HEK293 (cell line): ENCODE data around the gene CARD14.

Experiments used
- CTCF ChIA-PET: fragments of 350-600 bp; formaldehyde crosslinking; extraction: SDS; loops from one replicate; lab custom pipeline; 2021; ENCODE audit warnings: antibody characterized with exemption; lab: Yijun Ruan, JAX
- POLR2A ChIA-PET: fragments of 300-600 bp; formaldehyde crosslinking; extraction: SDS; loops from one replicate; lab custom pipeline; 2020; ENCODE audit warnings: antibody characterized with exemption, inconsistent platforms; lab: Yijun Ruan, JAX
- H3K27ac ChIP-seq: fragments of 200-500 bp; sonication (Bioruptor generic); 2 replicates; pipeline ENCODE4 v1.5.1; 2014; ENCODE audit warnings: low read depth, low read length, control low read depth, inconsistent platforms; ENCODE audit errors: extremely low read depth
- H3K36me3 ChIP-seq, 2 experiments: fragments of 200-500 bp in 1 of 2; sonication (Bioruptor generic) in 1 of 2; 1 replicate in 1 of 2; 2 replicates in 1 of 2; pipeline ENCODE4 v1.5.1; 2014 to 2017; ENCODE audit warnings: inconsistent platforms in 2 of 2, low read length in 2 of 2; ENCODE audit not compliant: control insufficient read depth in 2 of 2, insufficient read depth in 1 of 2
- H3K4me1 ChIP-seq: fragments of 200-500 bp; sonication (Bioruptor generic); 2 replicates; pipeline ENCODE4 v1.5.1; 2014; ENCODE audit warnings: mild to moderate bottlenecking, low read length, inconsistent platforms; ENCODE audit not compliant: control insufficient read depth, insufficient read depth
- H3K4me3 ChIP-seq: 2 replicates; pipeline ENCODE4 v1.5.1; 2011; ENCODE audit warnings: low read depth, mild to moderate bottlenecking, control low read depth, low read length, moderate library complexity
- H3K9me3 ChIP-seq: fragments of 200-500 bp; sonication (Bioruptor generic); 2 replicates; pipeline ENCODE4 v1.5.1; 2014; ENCODE audit warnings: low read depth, low read length, inconsistent platforms; ENCODE audit not compliant: control insufficient read depth, insufficient read depth
- EGR2 ChIP-seq: fragments of 450-650 bp; formaldehyde crosslinking; IDR thresholded peaks from 2 replicates; pipeline ENCODE4 v1.5.1; 2016; ENCODE audit warnings: low read depth, missing biosample characterization, missing genetic modification characterization
- KLF17 ChIP-seq: fragments of 450-650 bp; formaldehyde crosslinking; IDR thresholded peaks from 2 replicates; pipeline ENCODE4 v1.5.1; 2016; ENCODE audit warnings: missing biosample characterization, missing genetic modification characterization
- KLF7 ChIP-seq: fragments of 450-650 bp; formaldehyde crosslinking; IDR thresholded peaks from 2 replicates; pipeline ENCODE4 v1.5.1; 2016; ENCODE audit warnings: missing biosample characterization, missing genetic modification characterization, borderline replicate concordance
- SALL2 ChIP-seq: fragments of 450-650 bp; formaldehyde crosslinking; IDR thresholded peaks from 2 replicates; pipeline ENCODE4 v1.5.0; 2017; ENCODE audit warnings: missing biosample characterization, mild to moderate bottlenecking, missing genetic modification characterization, borderline replicate concordance
- SETDB1 ChIP-seq: IDR thresholded peaks from one replicate; pipeline ENCODE4 v1.6.1; 2017; ENCODE audit warnings: mild to moderate bottlenecking, low read length, moderate library complexity, mixed read lengths; ENCODE audit not compliant: insufficient read length
- ZBTB10 ChIP-seq: fragments of 450-650 bp; formaldehyde crosslinking; IDR thresholded peaks from 2 replicates; pipeline ENCODE4 v1.5.1; 2016; ENCODE audit warnings: missing biosample characterization, missing genetic modification characterization
- ZFP41 ChIP-seq: fragments of 450-650 bp; formaldehyde crosslinking; IDR thresholded peaks from 2 replicates; pipeline ENCODE4 v1.5.1; 2016; ENCODE audit warnings: missing biosample characterization, missing genetic modification characterization, borderline replicate concordance
- ZNF121 ChIP-seq: fragments of 450-650 bp; formaldehyde crosslinking; IDR thresholded peaks from 2 replicates; pipeline ENCODE4 v1.5.1; 2016; ENCODE audit warnings: missing biosample characterization, missing genetic modification characterization
- ZNF148 ChIP-seq: fragments of 450-650 bp; formaldehyde crosslinking; IDR thresholded peaks from 2 replicates; pipeline ENCODE4 v1.5.0; 2017; ENCODE audit warnings: missing biosample characterization, missing genetic modification characterization, borderline replicate concordance
- ZNF174 ChIP-seq: fragments of 450-650 bp; formaldehyde crosslinking; IDR thresholded peaks from 2 replicates; pipeline ENCODE4 v1.5.0; 2017; ENCODE audit warnings: missing biosample characterization, mild to moderate bottlenecking, missing genetic modification characterization
- ZNF175 ChIP-seq: fragments of 450-650 bp; formaldehyde crosslinking; IDR thresholded peaks from 2 replicates; pipeline ENCODE4 v1.5.1; 2016; ENCODE audit warnings: missing biosample characterization, missing genetic modification characterization
- ZNF23 ChIP-seq: fragments of 450-650 bp; formaldehyde crosslinking; IDR thresholded peaks from 2 replicates; pipeline ENCODE4 v1.5.1; 2016; ENCODE audit warnings: missing biosample characterization, missing genetic modification characterization, borderline replicate concordance
- ZNF302 ChIP-seq: fragments of 450-650 bp; formaldehyde crosslinking; IDR thresholded peaks from 2 replicates; pipeline ENCODE4 v1.5.1; 2016; ENCODE audit warnings: missing biosample characterization, missing genetic modification characterization, low read depth
- ZNF311 ChIP-seq: fragments of 450-650 bp; formaldehyde crosslinking; IDR thresholded peaks from 2 replicates; pipeline ENCODE4 v1.5.1; 2017; ENCODE audit warnings: missing biosample characterization, missing genetic modification characterization, borderline replicate concordance
- ZNF549 ChIP-seq: fragments of 450-650 bp; IDR thresholded peaks from 2 replicates; pipeline ENCODE4 v1.5.1; 2018; ENCODE audit warnings: missing biosample characterization, missing genetic modification characterization, mild to moderate bottlenecking, inconsistent platforms, moderate library complexity
- ZNF596 ChIP-seq: fragments of 450-650 bp; IDR thresholded peaks from 2 replicates; pipeline ENCODE4 v1.5.0; 2018; ENCODE audit warnings: missing biosample characterization, mild to moderate bottlenecking, missing genetic modification characterization, moderate library complexity
- ZNF626 ChIP-seq: fragments of 450-650 bp; sonication (Bioruptor Pico); formaldehyde crosslinking; IDR thresholded peaks from 2 replicates; pipeline ENCODE4 v1.5.1; 2018; ENCODE audit warnings: missing biosample characterization, missing genetic modification characterization, inconsistent platforms
- ZNF629 ChIP-seq: fragments of 450-650 bp; formaldehyde crosslinking; IDR thresholded peaks from 2 replicates; pipeline ENCODE4 v1.5.1; 2017; ENCODE audit warnings: missing biosample characterization, missing genetic modification characterization
- ZNF777 ChIP-seq: fragments of 450-650 bp; formaldehyde crosslinking; IDR thresholded peaks from 2 replicates; pipeline ENCODE4 v1.5.1; 2017; ENCODE audit warnings: missing biosample characterization, missing genetic modification characterization, borderline replicate concordance
- ZNF792 ChIP-seq: fragments of 450-650 bp; formaldehyde crosslinking; IDR thresholded peaks from 2 replicates; pipeline ENCODE4 v1.5.1; 2016; ENCODE audit warnings: missing biosample characterization, missing genetic modification characterization
- ZNF830 ChIP-seq: fragments of 450-650 bp; IDR thresholded peaks from 2 replicates; pipeline ENCODE4 v1.5.0; 2018; ENCODE audit warnings: missing biosample characterization, missing genetic modification characterization, low read depth, mild to moderate bottlenecking, moderate library complexity

Gene CARD14

GRCh38 chr17:80236911-80237310 lies 67.1 kb downstream of the CARD14 start:
- no peaks in the 10 kb centered on the region for H3K4me1 ChIP-seq
- CTCF ChIA-PET, result no interaction called here
- no peak overlapping the region for H3K27ac ChIP-seq
- no peak overlapping the region for H3K4me3 ChIP-seq
- no peaks in the 10 kb centered on the region for H3K9me3 ChIP-seq
- peaks cover 24 to 71% of the 10 kb centered on the region in 2 experiments for H3K36me3 ChIP-seq
- TF ChIP-seq ZNF830 (tag by site-specific recombination) (no peak), SETDB1 (no peak), ZNF777 (tag by site-specific recombination) (no peak), KLF17 (tag by site-specific recombination) (no peak), ZNF174 (tag by site-specific recombination) (no peak), ZNF311 (no peak), KLF7 (tag by site-specific recombination) (no peak)
- POLR2A ChIA-PET, result interaction anchor here (1.4 kb wide), 1 partner anchor 17 kb away, joined by 5 read pairs; the partner anchor contains the start of genes SGSH and SLC26A11

- CTCF ChIA-PET, result interaction anchor here (1.0 kb wide), 1 partner anchor 10 kb away, joined by 3 read pairs; no protein-coding TSS in a partner anchor
- no peaks in the 10 kb centered on the region for H3K4me1 ChIP-seq
- no peaks in the 10 kb centered on the region for H3K9me3 ChIP-seq
- H3K4me3 ChIP-seq, result no peak overlapping the region
- H3K36me3 ChIP-seq, result peaks cover 19 to 71% of the 10 kb centered on the region in 2 experiments
- no peak for TF ChIP-seq ZFP41 (tag by site-specific recombination)
- TF ChIP-seq ZNF175 (tag by site-specific recombination), result no peak
- no peak for TF ChIP-seq ZNF792 (tag by site-specific recombination)
- TF ChIP-seq ZNF626, result no peak
- POLR2A ChIA-PET, result interaction anchor here (1.4 kb wide), 1 partner anchor 17 kb away, joined by 5 read pairs; the partner anchor contains the start of genes SGSH and SLC26A11
- H3K27ac ChIP-seq, result no peak overlapping the region
Observed at GRCh38 chr17:80237386-80237785, 67.6 kb downstream of the CARD14 start.

GRCh38 chr17:80242505-80242904 lies 72.7 kb downstream of the CARD14 start:
- H3K4me1 ChIP-seq, result no peaks in the 10 kb centered on the region
- no peak overlapping the region for H3K27ac ChIP-seq
- H3K4me3 ChIP-seq, result no peak overlapping the region
- H3K36me3 ChIP-seq, result peaks cover 9 to 72% of the 10 kb centered on the region in 2 experiments
- CTCF ChIA-PET, result interaction anchor here (0.7 kb wide), 1 partner anchor 31 kb away, joined by 3 read pairs; no protein-coding TSS in a partner anchor
- POLR2A ChIA-PET, result no interaction called here
- TF ChIP-seq ZNF121 (tag by site-specific recombination) (no peak), EGR2 (tag by site-specific recombination) (no peak), ZNF302 (tag by site-specific recombination) (no peak), ZBTB10 (tag by site-specific recombination) (no peak), ZNF596 (tag by site-specific recombination) (no peak), ZNF549 (tag by site-specific recombination) (no peak), ZNF629 (no peak), KLF17 (tag by site-specific recombination) (no peak), ZNF148 (no peak), ZNF23 (tag by site-specific recombination) (no peak), SALL2 (tag by site-specific recombination) (no peak)
- H3K9me3 ChIP-seq, result no peaks in the 10 kb centered on the region
